C4-2B (cell line): ENCODE data around the gene GSTM4.
A peak's percentile ranks its signal among the peaks of the same experiment; 100 is the strongest.

Experiments used
- H3K27ac ChIP-seq: fragments of 450-650 bp; 2 replicates; pipeline ENCODE4 v1.5.1; 2017
- ZFX ChIP-seq: fragments of 450-650 bp; IDR thresholded peaks from 2 replicates; pipeline ENCODE4 v1.6.1; 2017
- TF ChIP-seq, protein P1 (sequence below): fragments of 450-650 bp; conservative IDR thresholded peaks from 2 replicates; pipeline ENCODE4 v1.5.1; 2017; ENCODE audit warnings: mild to moderate bottlenecking

Gene GSTM4

DNA sequence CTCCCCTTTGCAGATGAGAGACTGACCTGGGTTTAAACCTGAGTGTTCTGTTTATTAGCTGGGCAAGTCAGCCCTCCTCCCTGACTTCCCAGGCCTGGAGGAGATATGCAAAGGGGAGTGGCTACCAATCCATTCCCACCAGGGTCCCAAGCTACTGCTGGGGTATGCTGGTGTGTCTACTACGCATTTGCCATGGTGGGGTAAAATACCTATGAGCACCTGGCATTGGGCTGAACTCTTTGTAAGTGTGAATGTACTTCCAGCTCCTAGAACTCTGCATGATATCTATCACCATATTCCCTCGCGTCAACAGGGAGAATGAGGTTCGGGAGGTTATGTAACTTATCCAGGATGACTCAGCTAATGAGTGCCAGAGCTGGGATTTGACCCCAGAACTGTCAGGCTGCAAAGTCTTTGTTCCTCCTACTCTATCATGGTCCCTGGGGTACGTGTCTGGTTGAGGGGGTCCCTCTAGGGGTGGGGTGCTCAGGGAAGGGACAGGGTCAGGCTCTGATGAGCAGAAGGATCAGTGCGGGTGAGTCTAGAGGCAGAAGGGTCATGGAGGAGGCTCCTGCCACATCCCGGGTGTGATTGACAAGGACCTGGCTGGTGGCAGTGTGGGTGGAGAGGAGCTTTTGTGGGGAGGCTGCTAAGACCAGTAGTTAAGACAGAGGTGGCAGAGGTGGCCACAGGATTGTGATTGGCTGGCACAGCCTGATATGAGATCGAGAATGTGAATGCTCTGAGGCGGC, 19.5 kb upstream of the GSTM4 start:
- H3K27ac ChIP-seq, result no peak overlapping the region
- TF ChIP-seq, protein P1, sequence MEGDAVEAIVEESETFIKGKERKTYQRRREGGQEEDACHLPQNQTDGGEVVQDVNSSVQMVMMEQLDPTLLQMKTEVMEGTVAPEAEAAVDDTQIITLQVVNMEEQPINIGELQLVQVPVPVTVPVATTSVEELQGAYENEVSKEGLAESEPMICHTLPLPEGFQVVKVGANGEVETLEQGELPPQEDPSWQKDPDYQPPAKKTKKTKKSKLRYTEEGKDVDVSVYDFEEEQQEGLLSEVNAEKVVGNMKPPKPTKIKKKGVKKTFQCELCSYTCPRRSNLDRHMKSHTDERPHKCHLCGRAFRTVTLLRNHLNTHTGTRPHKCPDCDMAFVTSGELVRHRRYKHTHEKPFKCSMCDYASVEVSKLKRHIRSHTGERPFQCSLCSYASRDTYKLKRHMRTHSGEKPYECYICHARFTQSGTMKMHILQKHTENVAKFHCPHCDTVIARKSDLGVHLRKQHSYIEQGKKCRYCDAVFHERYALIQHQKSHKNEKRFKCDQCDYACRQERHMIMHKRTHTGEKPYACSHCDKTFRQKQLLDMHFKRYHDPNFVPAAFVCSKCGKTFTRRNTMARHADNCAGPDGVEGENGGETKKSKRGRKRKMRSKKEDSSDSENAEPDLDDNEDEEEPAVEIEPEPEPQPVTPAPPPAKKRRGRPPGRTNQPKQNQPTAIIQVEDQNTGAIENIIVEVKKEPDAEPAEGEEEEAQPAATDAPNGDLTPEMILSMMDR, result no peak
- no peak for TF ChIP-seq ZFX

- TF ChIP-seq, protein P1, result no peak
- TF ChIP-seq ZFX, result no peak
- no peak overlapping the region for H3K27ac ChIP-seq
Measured at GRCh38 chr1:109637446-109637845, 18.5 kb upstream of the GSTM4 start.

- H3K27ac ChIP-seq, result no peak overlapping the region
- no peak for TF ChIP-seq ZFX
- TF ChIP-seq, protein P1, result no peak
Measured at GRCh38 chr1:109639063-109639840, 16.6 kb upstream of the GSTM4 start.

- TF ChIP-seq ZFX, result no peak
- TF ChIP-seq, protein P1, result no peak
- H3K27ac ChIP-seq, result no peak overlapping the region
Measured at GRCh38 chr1:109639841-109640184, 16.1 kb upstream of the GSTM4 start.

DNA sequence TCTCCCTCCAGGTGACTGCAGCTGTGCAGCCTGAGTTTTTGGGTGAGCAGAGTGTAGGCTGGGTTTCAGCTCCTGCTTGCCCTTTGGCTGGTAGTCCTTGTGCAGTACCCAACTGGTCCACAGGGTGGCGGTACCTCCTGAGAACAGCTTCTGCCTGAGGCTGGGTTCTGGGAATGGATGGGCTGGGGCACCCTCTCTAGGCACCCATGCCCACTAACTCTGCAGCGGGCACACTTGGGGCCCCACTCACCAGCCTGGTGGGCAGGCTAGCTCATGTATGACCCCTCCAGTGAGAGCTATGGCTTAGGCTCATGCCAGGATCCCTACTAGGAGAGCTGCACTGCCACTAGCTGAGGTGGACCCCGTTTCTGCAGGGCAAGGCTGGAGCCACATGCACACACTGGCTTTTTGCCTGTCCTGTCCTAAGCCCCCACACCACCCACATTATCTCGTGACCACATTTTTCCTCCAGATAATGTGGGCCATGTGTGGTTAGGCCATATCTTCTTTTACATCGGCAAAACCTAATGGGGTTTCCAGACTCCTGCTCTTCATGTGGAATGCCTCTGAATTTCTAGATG, 15.5 kb upstream of the GSTM4 start:
- H3K27ac ChIP-seq, result no peak overlapping the region
- TF ChIP-seq, protein P1, result peak; percentile 95
- no peak for TF ChIP-seq ZFX

- TF ChIP-seq, protein P1, result no peak
- no peak for TF ChIP-seq ZFX
- no peak overlapping the region for H3K27ac ChIP-seq
Measured at GRCh38 chr1:109641078-109641740, 14.7 kb upstream of the GSTM4 start.

- TF ChIP-seq ZFX, result no peak
- TF ChIP-seq, protein P1, result no peak
- H3K27ac ChIP-seq, result no peak overlapping the region
Measured at GRCh38 chr1:109641861-109642260, 14.0 kb upstream of the GSTM4 start.
